IMR-90 (cell line): ENCODE measurements around the gene FRYL. TPM values are rescaled to one million over a fixed set of nuclear protein-coding genes. Genes with fewer than 3 reads are reported as not detected.
A peak's percentile ranks its signal among the peaks of the same experiment; 100 is the strongest.

ENCODE experiments used
- ATAC-seq: fragments of 200-7000 bp; cut with Tn5 transposase; 2 replicates; pipeline ENCODE4 v1.9.1; 2020; ENCODE audit warnings: low read depth, mild to moderate bottlenecking, moderate library complexity
- BruUV-seq: library from RNA; stranded (reverse); fragments of 400-500 nt; replicated peaks from 2 replicates; lab custom pipeline; 2021; lab: Mats Ljungman, UMichigan
- CTCF ChIA-PET: fragments of 300-600 bp; formaldehyde crosslinking; extraction: SDS; loops from one replicate; lab custom pipeline; 2021; ENCODE audit warnings: antibody characterized with exemption; lab: Yijun Ruan, JAX
- POLR2A ChIA-PET: fragments of 300-600 bp; sonication (Branson Sonifier 250); formaldehyde crosslinking; loops from one replicate; lab custom pipeline; 2022; ENCODE audit warnings: antibody characterized with exemption; ENCODE audit not compliant: unreplicated experiment; lab: Charles Lee
- DNase-seq: peaks from one replicate; pipeline ENCODE4 v3.0.0; 2013
- H2AFZ ChIP-seq: replicated peaks from 2 replicates; pipeline ENCODE3; 2013; ENCODE audit warnings: low read length, mild to moderate bottlenecking; ENCODE audit not compliant: poor library complexity
- H2AK5ac ChIP-seq: 2 replicates; pipeline ENCODE4 v1.6.1; 2013; ENCODE audit warnings: low read depth, low read length, inconsistent platforms
- H2AK9ac ChIP-seq: replicated peaks from 2 replicates; pipeline ENCODE3; 2013; ENCODE audit warnings: mild to moderate bottlenecking, low read depth, low read length, moderate library complexity; ENCODE audit not compliant: poor library complexity
- H2BK120ac ChIP-seq: 2 replicates; pipeline ENCODE4 v1.6.1; 2013; ENCODE audit warnings: low read depth, low read length, inconsistent platforms
- H2BK15ac ChIP-seq: 3 replicates; pipeline ENCODE4 v1.6.1; 2013; ENCODE audit warnings: low read depth, low read length, inconsistent platforms
- H2BK20ac ChIP-seq: 2 replicates; pipeline ENCODE4 v1.6.1; 2013; ENCODE audit warnings: low read depth, mild to moderate bottlenecking, inconsistent platforms, low read length, moderate library complexity
- H2BK5ac ChIP-seq: 2 replicates; pipeline ENCODE4 v1.6.1; 2013; ENCODE audit warnings: mild to moderate bottlenecking, low read depth, low read length, inconsistent platforms; ENCODE audit not compliant: poor library complexity, severe bottlenecking
- H3K14ac ChIP-seq: replicated peaks from 2 replicates; pipeline ENCODE4 v1.6.1; 2013; ENCODE audit warnings: low read depth, low read length, inconsistent platforms
- H3K18ac ChIP-seq: 2 replicates; pipeline ENCODE4 v1.6.1; 2013; ENCODE audit warnings: low read depth, low read length, control low read depth
- H3K23ac ChIP-seq: 2 replicates; pipeline ENCODE4 v1.6.1; 2013; ENCODE audit warnings: low read depth, low read length, inconsistent platforms
- H3K27ac ChIP-seq: 2 replicates; pipeline ENCODE4 v1.5.1; 2013; ENCODE audit warnings: mild to moderate bottlenecking, control low read depth, low read length; ENCODE audit not compliant: insufficient read depth
- H3K27me3 ChIP-seq: 2 replicates; pipeline ENCODE4 v1.6.1; 2013; ENCODE audit warnings: low read length; ENCODE audit not compliant: control insufficient read depth, insufficient read depth
- H3K36me3 ChIP-seq: 2 replicates; pipeline ENCODE4 v1.6.1; 2013; ENCODE audit warnings: low read length, mixed read lengths; ENCODE audit not compliant: control insufficient read depth, insufficient read depth
- H3K4ac ChIP-seq: 2 replicates; pipeline ENCODE4 v1.6.1; 2013; ENCODE audit warnings: low read depth, low read length, inconsistent platforms
- H3K4me1 ChIP-seq: 2 replicates; pipeline ENCODE4 v1.6.1; 2013; ENCODE audit warnings: low read length, mixed read lengths; ENCODE audit not compliant: control insufficient read depth, insufficient read depth
- H3K4me2 ChIP-seq: 2 replicates; pipeline ENCODE4 v1.6.1; 2013; ENCODE audit warnings: low read depth, mild to moderate bottlenecking, control low read depth, low read length, moderate library complexity
- H3K4me3 ChIP-seq: 2 replicates; pipeline ENCODE4 v1.5.1; 2013; ENCODE audit warnings: low read depth, mild to moderate bottlenecking, control low read depth, low read length, moderate library complexity; ENCODE audit not compliant: insufficient read depth
- H3K56ac ChIP-seq: 2 replicates; pipeline ENCODE4 v1.6.1; 2013; ENCODE audit warnings: low read length, inconsistent platforms; ENCODE audit not compliant: insufficient read depth; ENCODE audit errors: extremely low read depth
- H3K79me1 ChIP-seq, 2 experiments: 2 replicates each; pipeline ENCODE4 v1.6.1; 2013; ENCODE audit warnings: low read length in 2 of 2, inconsistent platforms in 1 of 2, low read depth in 1 of 2
- H3K9ac ChIP-seq: 2 replicates; pipeline ENCODE4 v1.6.1; 2013; ENCODE audit warnings: low read depth, low read length, control low read depth
- H3K9me1 ChIP-seq: 2 replicates; pipeline ENCODE4 v1.6.1; 2013; ENCODE audit warnings: low read length, inconsistent platforms; ENCODE audit not compliant: insufficient read depth
- H3K9me3 ChIP-seq: 2 replicates; pipeline ENCODE4 v1.6.1; 2013; ENCODE audit warnings: low read length; ENCODE audit not compliant: control insufficient read depth, insufficient read depth
- H4K20me1 ChIP-seq: 2 replicates; pipeline ENCODE4 v1.6.1; 2013; ENCODE audit warnings: low read length, inconsistent platforms; ENCODE audit not compliant: insufficient read depth
- H4K5ac ChIP-seq: 2 replicates; pipeline ENCODE4 v1.6.1; 2013; ENCODE audit warnings: mild to moderate bottlenecking, low read depth, low read length, control low read depth
- H4K8ac ChIP-seq, 2 experiments: 2 replicates each; pipeline ENCODE4 v1.6.1; 2013; ENCODE audit warnings: low read depth in 2 of 2, low read length in 2 of 2, control low read depth in 1 of 2, inconsistent platforms in 1 of 2
- H4K91ac ChIP-seq: 2 replicates; pipeline ENCODE4 v1.6.1; 2013; ENCODE audit warnings: low read depth, low read length, inconsistent platforms; ENCODE audit not compliant: insufficient read depth
- BHLHE40 ChIP-seq: fragments of 150-350 bp; IDR thresholded peaks from 2 replicates; pipeline ENCODE4 v1.6.1; 2016; ENCODE audit warnings: mild to moderate bottlenecking, low read depth, low read length
- CHD1 ChIP-seq: IDR thresholded peaks from 2 replicates; pipeline ENCODE4 v1.6.1; 2012; ENCODE audit warnings: low read depth, low read length, improper control_type of control experiment
- FOS ChIP-seq: fragments of 150-350 bp; IDR thresholded peaks from 2 replicates; pipeline ENCODE4 v1.6.1; 2016; ENCODE audit warnings: low read depth, low read length
- MAZ ChIP-seq: IDR thresholded peaks from 2 replicates; pipeline ENCODE4 v1.6.1; 2012; ENCODE audit warnings: low read depth, mild to moderate bottlenecking, low read length, improper control_type of control experiment, moderate library complexity, borderline replicate concordance
- MXI1 ChIP-seq: IDR thresholded peaks from 2 replicates; pipeline ENCODE4 v1.6.1; 2012; ENCODE audit warnings: low read depth, mild to moderate bottlenecking, low read length, moderate library complexity, borderline replicate concordance
- NFE2L2 ChIP-seq: fragments of 150-350 bp; IDR thresholded peaks from 2 replicates; pipeline ENCODE4 v1.6.1; 2016; ENCODE audit warnings: low read depth, mild to moderate bottlenecking, low read length
- RFX5 ChIP-seq: IDR thresholded peaks from 2 replicates; pipeline ENCODE4 v1.8.0; 2012; ENCODE audit warnings: low read depth, mild to moderate bottlenecking, low read length, moderate library complexity
- dilution Hi-C: fragments of 300-500 bp; cut with HindIII; formaldehyde crosslinking; loops from one replicate; pipeline ENCODE4 v1.14.3; 2018; ENCODE audit warnings: low sequenced_read_pairs; ENCODE audit not compliant: unreplicated experiment
- in situ Hi-C: fragments of 300-500 bp; cut with MboI; formaldehyde crosslinking; loops from 3 replicates; pipeline ENCODE4 v1.14.3; 2019; ENCODE audit warnings: low sequenced_read_pairs, inconsistent platforms, mixed read lengths
- intact Hi-C: fragments of 100-400 bp; cut with micrococcal nuclease; formaldehyde crosslinking; loops from 2 replicates; pipeline ENCODE4 v1.10.0; 2022
- polyA plus RNA-seq, 3 experiments: library from polyadenylated mRNA; depleted of rRNA; stranded (reverse); fragments of >200 nt; gene quantifications; 2 replicates each; pipeline ENCODE4 v1.2.3, GENCODE V29; 2012; ENCODE audit warnings: low replicate concordance in 1 of 3
- total RNA-seq: library from RNA; depleted of rRNA; stranded (reverse); fragments of >200 nt; gene quantifications from 2 replicates; pipeline ENCODE4 v1.2.3, GENCODE V29; 2012
- TF ChIP-seq, protein P1 (sequence below): fragments of 150-350 bp; IDR thresholded peaks from 2 replicates; pipeline ENCODE4 v1.6.1; 2016; ENCODE audit warnings: low read depth, mild to moderate bottlenecking, low read length, moderate library complexity, borderline replicate concordance

The FRYL gene
- total and polyA plus RNA-seq, 2 of the 4 experiments (the other 2 are of a cell fraction): 9.9 to 77.4 TPM

DNA sequence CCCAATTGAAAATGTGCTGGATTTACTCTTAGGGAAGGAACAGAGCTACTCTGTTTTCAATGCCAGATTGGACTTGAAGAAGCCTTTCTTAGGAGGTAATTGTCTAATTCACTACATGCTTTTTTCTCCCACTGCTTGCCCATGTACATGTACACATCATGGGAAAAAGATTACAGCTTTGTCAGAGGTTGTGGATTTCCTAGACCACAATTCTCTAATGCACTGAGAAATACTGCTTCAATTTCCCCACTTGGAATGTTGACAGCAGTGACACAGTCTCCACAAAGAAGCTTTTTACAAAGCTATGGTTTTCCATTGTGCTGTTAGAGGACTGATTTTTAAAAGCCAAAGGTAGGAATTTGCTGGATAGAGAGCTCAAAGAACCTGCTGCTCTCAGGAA, 270.5 kb downstream of the FRYL start:
- no peak for TF ChIP-seq MXI1
- no peak for TF ChIP-seq FOS
- no peak for TF ChIP-seq CHD1
- TF ChIP-seq NFE2L2: no peak
- TF ChIP-seq RFX5: no peak
- no peak for TF ChIP-seq MAZ
- TF ChIP-seq, protein P1, sequence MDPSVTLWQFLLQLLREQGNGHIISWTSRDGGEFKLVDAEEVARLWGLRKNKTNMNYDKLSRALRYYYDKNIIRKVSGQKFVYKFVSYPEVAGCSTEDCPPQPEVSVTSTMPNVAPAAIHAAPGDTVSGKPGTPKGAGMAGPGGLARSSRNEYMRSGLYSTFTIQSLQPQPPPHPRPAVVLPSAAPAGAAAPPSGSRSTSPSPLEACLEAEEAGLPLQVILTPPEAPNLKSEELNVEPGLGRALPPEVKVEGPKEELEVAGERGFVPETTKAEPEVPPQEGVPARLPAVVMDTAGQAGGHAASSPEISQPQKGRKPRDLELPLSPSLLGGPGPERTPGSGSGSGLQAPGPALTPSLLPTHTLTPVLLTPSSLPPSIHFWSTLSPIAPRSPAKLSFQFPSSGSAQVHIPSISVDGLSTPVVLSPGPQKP: no peak
- TF ChIP-seq BHLHE40: no peak
- intact Hi-C loops: loop anchor here (10.0 kb wide), 1 partner anchor 55 kb away; no protein-coding TSS in a partner anchor
- Histone ChIP-seq H3K18ac (no peak overlapping the region), H2BK120ac (no peak overlapping the region), H3K4me2 (no peak overlapping the region), H2AK9ac (no peak overlapping the region), H4K20me1 (no peaks in the 10 kb centered on the region), H3K4ac (no peak overlapping the region), H3K9me3 (no peaks in the 10 kb centered on the region), H3K23ac (no peak overlapping the region), H4K8ac (no peak overlapping the region), H3K4me1 (no peaks in the 10 kb centered on the region), H2BK15ac (no peak overlapping the region), H2BK20ac (no peak overlapping the region), H3K4me3 (no peak overlapping the region), H4K91ac (no peak overlapping the region), H3K14ac (no peak overlapping the region), H3K27ac (no peak overlapping the region), H3K9me1 (no peaks in the 10 kb centered on the region), H2AK5ac (no peak overlapping the region), H3K79me1 (no peaks in the 10 kb centered on the region; a peak in 1 of 4 replicates), H2BK5ac (no peak overlapping the region), H3K27me3 (no peaks in the 10 kb centered on the region), H4K5ac (no peak overlapping the region), H3K9ac (no peak overlapping the region), H3K56ac (no peak overlapping the region), H3K36me3 (peaks cover 25% of the 10 kb centered on the region), H2AFZ (no peak overlapping the region)
- ATAC-seq (no peak), DNase-seq (peak; percentile 34)
- BruUV-seq: no TSS peak
- in situ Hi-C loops: no loop called here
- POLR2A ChIA-PET: no interaction called here
- dilution Hi-C loops: no loop called here
- CTCF ChIA-PET: interaction anchor here (1.2 kb wide), 1 partner anchor 22 kb away, joined by 3 read pairs; no protein-coding TSS in a partner anchor
